Vagina (tissue), 2 donors: ENCODE data around the gene HMSD.

Experiments used
- POLR2A ChIP-seq, 2 donors: fragments of 450-650 bp; IDR thresholded peaks; one replicate each; pipeline ENCODE4 v1.6.1; 2017; ENCODE audit warnings: antibody characterized with exemption in 2 of 2, mild to moderate bottlenecking in 2 of 2, moderate library complexity in 2 of 2
- POLR2AphosphoS5 ChIP-seq, 2 donors: sonication (generic); formaldehyde crosslinking; IDR thresholded peaks; one replicate each; pipeline ENCODE4 v1.9.0; 2017; ENCODE audit warnings: antibody characterized with exemption in 2 of 2, mild to moderate bottlenecking in 2 of 2, low read depth in 1 of 2; ENCODE audit not compliant: insufficient read depth in 1 of 2
- TF ChIP-seq, protein P1 (sequence below), 3 experiments: fragments of 450-650 bp in 2 of 3; fragments of 200-600 bp in 1 of 3; sonication (generic) in 1 of 3; IDR thresholded peaks; one replicate each; pipeline ENCODE4 v1.5.1; 2017 to 2019; ENCODE audit warnings: antibody characterized with exemption in 3 of 3, mild to moderate bottlenecking in 2 of 3, moderate library complexity in 2 of 3

DNA sequence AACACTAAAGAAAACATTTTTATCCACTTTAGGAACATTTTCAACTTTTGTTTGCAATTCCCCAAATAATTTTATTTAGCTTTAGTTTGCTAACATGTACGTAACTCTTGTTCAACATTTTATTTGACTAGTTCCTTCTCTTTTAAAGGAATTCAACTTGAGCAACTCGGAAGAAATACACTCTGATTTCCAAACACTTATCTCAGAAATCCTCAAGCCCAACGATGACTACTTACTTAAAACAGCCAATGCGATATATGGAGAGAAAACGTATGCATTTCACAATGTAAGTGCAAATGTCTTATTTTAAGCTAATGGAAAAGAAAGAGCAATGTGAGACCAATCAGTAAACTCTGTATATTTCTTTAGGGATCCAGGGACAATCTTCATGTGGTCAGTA, 31.3 kb upstream of the HMSD start:
- TF ChIP-seq, protein P1, sequence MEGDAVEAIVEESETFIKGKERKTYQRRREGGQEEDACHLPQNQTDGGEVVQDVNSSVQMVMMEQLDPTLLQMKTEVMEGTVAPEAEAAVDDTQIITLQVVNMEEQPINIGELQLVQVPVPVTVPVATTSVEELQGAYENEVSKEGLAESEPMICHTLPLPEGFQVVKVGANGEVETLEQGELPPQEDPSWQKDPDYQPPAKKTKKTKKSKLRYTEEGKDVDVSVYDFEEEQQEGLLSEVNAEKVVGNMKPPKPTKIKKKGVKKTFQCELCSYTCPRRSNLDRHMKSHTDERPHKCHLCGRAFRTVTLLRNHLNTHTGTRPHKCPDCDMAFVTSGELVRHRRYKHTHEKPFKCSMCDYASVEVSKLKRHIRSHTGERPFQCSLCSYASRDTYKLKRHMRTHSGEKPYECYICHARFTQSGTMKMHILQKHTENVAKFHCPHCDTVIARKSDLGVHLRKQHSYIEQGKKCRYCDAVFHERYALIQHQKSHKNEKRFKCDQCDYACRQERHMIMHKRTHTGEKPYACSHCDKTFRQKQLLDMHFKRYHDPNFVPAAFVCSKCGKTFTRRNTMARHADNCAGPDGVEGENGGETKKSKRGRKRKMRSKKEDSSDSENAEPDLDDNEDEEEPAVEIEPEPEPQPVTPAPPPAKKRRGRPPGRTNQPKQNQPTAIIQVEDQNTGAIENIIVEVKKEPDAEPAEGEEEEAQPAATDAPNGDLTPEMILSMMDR (IDR thresholded peaks at IDR 0.05) = no peak
- TF ChIP-seq POLR2A (IDR thresholded peaks at IDR 0.05) (no peak), POLR2AphosphoS5 (IDR thresholded peaks at IDR 0.05; ENCODE audit: insufficient read depth in 1 of 2, low read depth in 1 of 2) (no peak)
